Measurements from ENCODE around the gene ANKRD24.
"Not testable (repeated sequence)": the region's sequence is repeated elsewhere in the genome, so short reads cannot be mapped to it uniquely, and the experiment has no call there.

The ANKRD24 gene

DNA sequence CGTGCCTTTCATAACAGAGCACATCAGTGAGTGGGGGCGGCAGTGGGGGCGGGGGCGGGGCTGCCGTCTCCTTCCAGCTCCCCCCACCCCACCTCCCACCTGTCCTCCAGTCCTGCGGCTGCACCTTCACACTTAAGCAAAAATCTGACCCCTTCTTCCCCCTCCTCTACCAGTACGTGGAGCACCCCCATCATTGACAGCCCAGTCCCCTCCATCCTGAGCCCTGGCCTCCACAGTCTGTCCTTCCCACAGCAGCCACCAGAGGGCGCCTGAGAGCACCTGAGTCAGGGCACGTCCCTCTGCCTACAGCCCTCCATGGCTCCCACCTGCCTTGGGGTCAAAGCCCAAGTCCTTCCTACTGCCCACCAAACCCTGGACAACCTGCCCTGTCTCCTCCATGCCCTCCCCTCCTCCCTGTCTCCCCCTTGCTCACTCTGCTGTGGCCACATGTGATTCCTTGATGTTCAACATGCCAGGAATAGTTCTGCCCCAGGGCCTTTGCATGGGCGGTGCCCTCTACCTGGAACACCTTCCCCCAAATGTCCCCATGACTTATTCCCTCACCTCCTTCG is 50.9 kb downstream of the ANKRD24 start:
- peak; percentile 31 for DNase-seq

DNA sequence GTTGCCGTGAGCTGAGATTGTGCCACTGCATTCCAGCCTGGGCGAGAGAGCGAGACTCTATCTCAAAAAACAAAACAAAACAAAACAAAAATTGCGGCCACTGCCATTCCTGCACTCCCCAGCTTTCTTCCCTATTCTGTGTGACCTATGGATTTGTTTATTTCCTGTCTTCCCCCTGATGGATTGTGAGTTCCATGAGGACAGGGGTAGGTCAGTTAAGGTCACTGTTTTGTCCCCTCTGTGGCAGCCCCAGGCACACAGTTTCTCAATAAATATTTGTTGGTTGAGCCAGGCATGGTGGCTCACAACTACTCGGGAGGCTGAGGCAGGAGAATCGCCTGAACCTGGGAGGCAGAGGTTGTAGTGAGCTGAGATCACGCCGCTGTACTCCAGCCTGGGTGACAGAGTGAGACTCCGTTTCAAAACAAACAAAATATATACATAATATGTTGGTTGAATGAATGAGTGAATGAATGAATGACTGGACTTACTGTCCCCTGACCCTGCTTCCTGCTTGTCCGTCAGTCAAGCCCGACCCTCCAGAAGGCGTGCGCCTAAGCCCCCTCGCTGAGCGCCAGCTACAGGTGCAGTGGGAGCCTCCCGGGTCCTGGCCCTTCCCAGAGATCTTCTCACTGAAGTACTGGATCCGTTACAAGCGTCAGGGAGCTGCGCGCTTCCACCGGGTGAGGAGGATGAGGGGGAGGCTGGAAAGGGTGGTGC is 51.8 kb downstream of the ANKRD24 start:
- no peak for DNase-seq

- no peak for DNase-seq
These were observed 52.3 kb downstream of the ANKRD24 start for GRCh38 chr19:4234862-4235201.

DNA sequence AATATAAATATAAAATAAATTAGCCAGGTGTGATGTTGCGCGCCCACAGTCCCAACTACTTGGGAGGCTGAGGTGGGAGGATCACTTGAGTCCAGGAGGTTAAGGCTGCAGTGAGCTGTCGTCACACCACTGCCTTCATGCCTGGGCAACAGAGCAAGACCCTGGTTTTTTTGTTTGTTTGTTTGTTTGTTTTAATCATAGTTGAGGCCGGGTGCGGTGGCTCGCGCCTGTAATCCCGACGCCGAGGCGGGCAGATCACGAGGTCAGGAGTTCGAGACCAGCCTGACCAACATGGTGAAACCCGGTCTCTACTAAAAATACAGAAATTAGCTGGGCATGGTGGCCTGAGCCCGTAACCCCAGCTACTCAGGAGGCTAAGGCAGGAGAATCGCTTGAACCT is 55.0 kb downstream of the ANKRD24 start:
- not testable (repeated sequence) for DNase-seq

DNA sequence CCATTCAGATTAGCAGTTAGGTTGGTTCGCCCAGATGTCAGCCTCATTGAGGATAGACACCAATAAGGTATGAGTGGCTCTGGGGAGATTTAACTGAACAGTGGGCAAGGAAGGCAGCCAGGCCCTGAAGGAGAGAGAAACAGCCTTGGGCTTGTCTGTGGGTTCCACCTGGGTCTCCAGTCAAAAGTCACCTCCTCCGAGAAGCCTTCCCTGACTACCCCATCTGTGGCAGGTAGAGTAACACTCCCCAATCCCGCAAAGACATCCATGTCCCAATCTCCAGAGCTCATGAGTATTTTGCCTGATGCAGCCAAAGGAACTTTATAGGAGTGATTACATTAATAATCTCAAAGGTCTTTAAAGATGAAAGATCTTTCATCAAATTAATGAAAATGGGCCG is 56.3 kb downstream of the ANKRD24 start:
- no peak for DNase-seq

GRCh38 chr19:4241824-4242430 is 59.4 kb downstream of the ANKRD24 start:
- DNase-seq = no peak

- not testable (repeated sequence) for DNase-seq
These were observed 63.4 kb downstream of the ANKRD24 start for GRCh38 chr19:4245938-4246337.

DNA sequence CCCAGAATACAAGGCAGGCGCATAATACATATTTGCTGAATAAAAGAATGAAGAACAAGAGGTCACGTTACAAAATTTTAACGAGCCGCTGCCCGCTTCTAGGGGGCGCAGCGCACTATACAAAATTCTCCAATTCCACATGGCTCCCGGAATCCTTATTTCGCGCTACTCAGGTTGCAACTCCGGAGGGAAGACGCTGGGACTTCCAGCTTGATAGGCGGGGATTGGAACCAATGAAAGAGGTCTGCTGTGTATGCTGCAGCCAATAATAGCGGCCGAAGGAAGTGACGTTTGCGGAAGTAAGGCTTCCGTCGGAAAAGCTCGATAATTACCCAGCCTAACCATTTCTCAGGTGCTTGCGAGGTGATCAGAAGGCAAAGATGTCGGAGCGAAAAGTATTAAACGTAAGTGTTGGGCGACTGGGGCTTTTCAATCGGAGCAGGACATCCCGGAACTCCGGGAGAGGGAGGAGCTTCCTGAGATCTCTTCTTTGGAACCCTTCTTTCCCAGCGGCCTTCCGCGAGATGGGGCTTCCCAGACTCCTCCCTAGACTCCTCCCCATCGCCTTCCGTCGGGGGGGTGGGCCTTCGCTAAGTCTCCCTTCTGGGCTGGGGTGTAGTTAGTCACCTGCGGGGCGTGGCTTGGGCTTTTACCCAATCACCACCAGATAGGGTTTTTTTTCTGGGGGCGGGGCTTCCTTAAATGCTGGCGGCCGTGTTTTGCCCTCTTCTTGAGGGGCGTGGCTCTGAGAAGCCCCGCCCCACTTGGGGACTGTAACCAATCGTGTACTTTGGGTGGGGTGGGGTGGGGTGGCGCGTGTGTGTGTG is 64.5 kb downstream of the ANKRD24 start, which contains the start of gene YJU2:
YJU2 (plus strand) TSS at position 314 of the 827 bp plus-strand sequence; CDS start at position 381, 67 bp downstream.
- peak; percentile 99 for DNase-seq

- DNase-seq = no peak
These were observed 74.1 kb downstream of the ANKRD24 start for GRCh38 chr19:4256563-4256962.

DNA sequence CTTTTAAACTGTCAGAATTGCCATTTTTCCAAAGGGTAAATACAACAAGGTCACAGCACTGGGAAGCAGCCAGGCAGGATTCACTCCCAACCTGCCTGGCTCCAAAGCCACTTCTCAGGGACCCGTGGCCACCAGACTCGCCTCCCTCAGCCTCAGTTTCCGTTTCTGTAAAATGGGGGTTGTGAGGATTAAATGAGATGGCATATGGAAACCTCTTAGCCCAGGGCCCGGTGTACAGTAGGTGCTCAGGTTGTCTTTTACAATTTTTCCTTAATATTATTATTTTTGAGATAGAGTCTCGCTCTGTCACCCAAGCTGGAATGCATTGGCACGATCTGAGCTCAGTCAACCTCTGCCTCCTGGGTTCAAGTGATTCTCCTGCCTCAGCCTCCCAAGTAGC is 74.5 kb downstream of the ANKRD24 start:
- DNase-seq = no peak

GRCh38 chr19:4258181-4258580 is 75.7 kb downstream of the ANKRD24 start:
- DNase-seq = no peak

DNA sequence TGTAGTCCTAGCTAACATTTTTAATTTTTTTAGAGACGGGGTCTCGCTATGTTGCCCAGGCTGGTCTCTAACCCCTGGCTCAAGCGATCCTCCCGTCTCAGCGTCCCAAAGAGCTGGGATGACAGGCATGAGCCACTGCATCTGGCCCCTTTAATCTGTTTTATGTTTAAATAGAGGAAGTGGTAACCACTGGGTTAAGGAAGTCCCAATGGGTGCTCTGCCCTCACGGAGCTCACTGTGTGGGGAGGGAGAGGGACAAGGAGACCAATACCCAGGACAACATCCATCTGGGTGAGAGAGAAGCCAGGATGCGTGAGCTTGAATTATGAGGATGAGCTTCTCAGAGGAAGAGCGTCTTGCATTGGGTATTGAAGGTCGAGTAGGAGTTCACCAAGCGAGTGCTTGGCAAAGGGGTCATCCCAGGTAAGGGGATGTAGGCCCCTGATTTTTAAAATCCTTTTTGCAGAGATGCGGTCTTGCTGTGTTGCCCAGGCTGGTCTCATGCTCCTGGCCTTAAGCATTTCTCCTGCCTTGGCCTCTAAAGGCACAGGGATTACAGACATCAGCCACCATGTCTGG is 78.2 kb downstream of the ANKRD24 start:
- DNase-seq = no peak

DNA sequence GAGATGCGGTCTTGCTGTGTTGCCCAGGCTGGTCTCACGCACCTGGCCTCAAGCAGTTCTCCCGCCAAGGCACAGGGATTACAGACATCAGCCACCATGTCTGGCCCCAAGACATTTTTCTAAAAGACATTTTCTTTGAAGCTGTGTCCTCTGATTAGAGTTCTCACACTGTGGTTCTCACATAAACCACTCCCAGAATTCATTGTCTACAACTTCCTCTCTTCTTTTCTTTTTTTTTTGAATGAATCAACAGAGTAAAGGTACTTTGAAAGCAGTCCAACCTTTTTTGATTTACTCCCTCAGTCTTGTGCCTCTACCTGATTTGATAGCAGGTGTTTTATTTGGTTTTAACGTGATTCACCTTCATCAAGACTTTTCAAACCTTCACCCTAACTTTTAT is 82.3 kb downstream of the ANKRD24 start:
- DNase-seq = no peak

DNA sequence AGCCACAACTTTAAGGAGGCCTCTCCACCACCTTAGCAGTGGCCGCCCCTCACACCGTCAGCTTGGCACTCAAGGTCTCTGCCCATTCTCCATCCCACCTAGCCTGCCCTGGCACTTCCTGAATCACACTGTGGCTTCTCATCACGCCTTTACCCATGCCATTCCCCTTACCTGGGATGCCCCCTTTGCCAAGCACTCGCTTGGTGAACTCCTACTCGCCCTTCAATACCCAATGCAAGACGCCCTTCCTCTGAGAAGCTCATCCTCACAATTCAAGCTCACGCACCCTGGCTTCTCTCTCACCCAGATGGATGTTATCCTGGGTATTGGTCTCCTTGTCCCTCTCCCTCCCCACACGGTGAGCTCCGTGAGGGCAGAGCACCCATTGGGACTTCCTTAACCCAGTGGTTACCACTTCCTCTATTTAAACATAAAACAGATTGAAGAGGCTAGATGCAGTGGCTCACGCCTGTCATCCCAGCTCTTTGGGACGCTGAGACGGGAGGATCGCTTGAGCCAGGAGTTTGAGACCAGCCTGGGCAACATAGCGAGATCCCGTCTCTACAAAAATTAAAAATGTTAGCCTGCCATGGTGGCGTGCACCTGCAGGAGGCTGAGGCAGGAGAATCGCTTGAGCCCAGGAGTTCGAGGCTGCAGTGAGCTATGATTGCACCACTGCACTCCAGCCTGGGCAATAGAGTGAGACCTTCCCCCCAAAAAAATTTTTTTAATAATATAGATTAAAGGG is 83.9 kb downstream of the ANKRD24 start:
- no peak for DNase-seq

GRCh38 chr19:4267101-4267900 is 84.8 kb downstream of the ANKRD24 start:
- DNase-seq = peak; percentile 44

DNA sequence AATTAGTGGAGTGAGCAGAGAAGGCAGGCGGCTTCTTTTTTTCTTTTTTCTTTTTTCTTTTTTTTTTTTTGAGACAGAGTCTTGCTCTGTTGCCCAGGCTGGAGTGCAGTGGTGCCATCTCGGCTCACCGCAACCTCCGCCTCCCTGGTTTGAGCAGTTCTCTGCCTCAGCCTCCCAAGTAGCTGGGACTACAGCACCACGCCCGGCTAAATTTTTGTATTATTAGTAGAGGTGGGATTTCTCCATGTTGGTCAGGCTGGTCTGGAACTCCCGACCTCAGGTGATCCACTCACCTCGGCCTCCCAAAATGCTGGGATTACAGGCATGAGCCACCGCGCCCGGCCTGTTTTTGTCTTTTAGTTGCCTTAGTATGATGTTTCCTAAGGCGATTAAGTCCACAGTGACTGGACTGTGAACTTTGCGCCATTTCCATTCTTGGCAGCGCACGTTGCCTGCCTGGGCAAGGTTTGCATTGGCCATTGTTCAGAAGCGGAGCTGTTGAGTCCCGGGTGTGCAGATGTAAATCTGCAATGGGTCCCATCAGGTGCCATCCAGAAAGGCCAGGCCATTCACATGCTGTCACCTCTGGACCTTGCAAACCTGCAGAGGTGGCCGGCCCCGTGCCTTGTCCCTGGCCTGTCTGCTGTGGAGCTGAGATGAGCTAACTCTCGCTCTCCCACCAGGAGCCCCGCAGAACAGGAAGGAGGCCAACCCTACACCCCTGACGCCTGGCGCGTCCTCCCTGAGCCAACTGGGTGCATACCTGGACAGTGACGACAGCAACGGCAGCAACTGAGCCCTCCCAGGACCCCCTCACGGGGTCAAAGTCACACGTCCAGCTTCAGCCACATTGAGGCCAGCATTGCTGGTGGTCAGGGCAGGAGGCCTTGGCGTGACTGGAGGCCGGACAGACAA is 85.7 kb downstream of the ANKRD24 start:
- DNase-seq = no peak

DNA sequence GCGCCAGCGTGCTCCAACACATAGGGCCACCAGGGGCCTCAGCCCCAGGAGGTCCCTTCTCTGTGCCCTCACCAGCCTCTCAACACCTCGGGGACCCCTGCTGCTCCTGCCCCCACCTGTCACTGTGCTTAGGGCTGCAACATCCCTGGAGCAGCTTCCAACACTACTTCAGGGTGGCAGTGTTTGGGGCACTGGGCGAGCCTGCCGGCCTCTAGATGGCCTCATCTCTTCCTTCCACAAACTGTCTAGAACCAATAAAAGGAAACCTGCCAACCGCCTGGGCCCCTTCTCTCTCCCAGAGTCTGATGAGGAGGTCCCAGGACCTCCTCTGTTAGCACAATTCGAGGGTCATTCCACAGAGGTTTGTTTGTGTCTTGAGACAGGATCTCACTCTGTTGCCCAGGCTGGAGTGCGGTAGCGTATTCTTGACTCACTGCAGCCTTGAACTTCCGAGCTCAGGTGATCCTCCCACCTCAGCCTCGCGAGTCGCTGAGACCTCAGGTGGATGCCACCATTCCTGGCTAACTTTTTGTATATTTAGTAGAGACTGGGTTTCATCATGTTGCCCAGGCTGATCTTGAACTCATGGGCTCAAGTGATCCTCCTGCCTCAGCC is 86.4 kb downstream of the ANKRD24 start:
- DNase-seq = no peak

- no peak for DNase-seq
These were observed 90.4 kb downstream of the ANKRD24 start for GRCh38 chr19:4272894-4273293.

- not testable (repeated sequence) for DNase-seq
These were observed 91.8 kb downstream of the ANKRD24 start for GRCh38 chr19:4274321-4274686.
